Fibroblast of skin of scalp (primary cell): ENCODE measurements around the gene PCNX3.
"Not testable (repeated sequence)": the region's sequence is repeated elsewhere in the genome, so short reads cannot be mapped to it uniquely, and the experiment has no call there.

Source experiments
- DNase-seq: peaks from one replicate; pipeline ENCODE4 v3.0.0-alpha.2; 2013

PCNX3 gene

GRCh38 chr11:65655570-65656332 is 40.2 kb downstream of the PCNX3 start:
- DNase-seq = no peak

- no peak for DNase-seq
Measured at GRCh38 chr11:65657426-65657825, 41.9 kb downstream of the PCNX3 start.

GRCh38 chr11:65658174-65659021 is 42.8 kb downstream of the PCNX3 start:
- no peak for DNase-seq

DNA sequence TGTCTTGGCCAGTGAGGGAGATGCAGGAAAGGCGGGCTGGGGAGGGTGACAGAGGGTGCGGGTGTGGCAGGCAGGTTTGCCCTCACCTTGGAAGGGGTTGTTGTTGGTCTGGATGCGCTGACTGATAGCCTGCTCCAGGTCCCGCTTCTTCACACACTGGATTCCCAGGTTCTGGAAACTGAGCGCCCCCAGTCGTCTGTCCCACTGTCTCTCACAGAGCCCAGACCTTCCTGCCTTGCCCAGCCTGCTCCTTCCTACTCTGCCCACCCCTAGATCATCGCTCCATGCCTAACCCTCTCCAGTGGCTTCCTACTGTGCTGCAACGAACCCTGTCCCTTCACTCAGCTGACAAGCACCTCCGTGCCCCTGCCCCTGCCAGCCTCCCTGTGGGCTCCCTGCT is 44.5 kb downstream of the PCNX3 start:
- no peak for DNase-seq

DNA sequence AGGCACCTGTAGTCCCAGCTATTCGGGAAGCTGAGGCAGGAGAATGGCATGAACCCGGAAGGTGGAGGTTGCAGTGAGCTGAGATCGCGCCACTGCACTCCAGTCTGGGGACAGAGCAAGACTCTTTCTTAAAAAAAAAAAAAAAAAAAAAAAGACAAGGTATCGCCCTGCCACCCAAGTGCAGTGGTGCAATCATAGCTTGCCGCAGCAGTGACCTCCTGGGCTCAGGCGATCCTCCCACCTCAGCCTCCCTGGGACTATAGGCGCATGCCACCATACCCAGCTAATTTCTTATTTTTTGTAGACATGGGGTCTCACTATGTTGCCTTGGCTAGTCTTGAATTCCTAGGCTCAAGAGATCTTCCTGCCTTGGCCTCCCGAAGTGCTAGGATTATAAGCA is 45.3 kb downstream of the PCNX3 start:
- DNase-seq = not testable (repeated sequence)

DNA sequence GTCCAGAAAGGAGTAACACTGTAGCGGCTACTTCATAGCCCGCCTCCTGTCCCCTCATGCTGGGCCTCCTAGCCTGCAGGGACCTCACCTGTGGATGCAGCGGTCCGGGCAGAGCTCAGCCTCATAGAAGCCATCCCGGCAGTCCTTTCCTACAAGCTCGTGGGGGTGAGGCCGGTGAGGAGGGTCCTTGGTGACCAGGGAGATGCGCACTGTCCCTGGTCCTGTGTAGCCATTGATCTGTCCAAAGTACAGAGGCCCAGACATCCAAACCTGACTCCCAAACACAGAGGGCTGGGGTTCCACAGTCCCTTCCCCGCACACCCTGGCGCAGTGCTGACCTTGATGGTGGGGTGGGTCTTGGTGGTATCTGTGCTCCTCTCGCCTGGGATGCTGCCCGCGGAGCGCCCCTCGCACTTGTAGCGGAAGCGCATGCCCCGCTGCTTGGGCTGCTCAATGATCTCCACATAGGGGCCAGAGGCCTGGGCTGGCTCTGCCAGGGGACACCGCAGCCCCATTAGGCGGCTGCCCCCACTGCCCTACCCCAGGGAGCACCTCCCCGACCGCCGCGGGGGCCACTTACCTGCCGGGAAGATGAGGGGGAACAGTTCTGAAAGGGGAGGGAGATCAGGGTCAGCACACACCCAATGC is 46.1 kb downstream of the PCNX3 start:
- DNase-seq = no peak

- no peak for DNase-seq
Measured at GRCh38 chr11:65662247-65662798, 46.7 kb downstream of the PCNX3 start.

DNA sequence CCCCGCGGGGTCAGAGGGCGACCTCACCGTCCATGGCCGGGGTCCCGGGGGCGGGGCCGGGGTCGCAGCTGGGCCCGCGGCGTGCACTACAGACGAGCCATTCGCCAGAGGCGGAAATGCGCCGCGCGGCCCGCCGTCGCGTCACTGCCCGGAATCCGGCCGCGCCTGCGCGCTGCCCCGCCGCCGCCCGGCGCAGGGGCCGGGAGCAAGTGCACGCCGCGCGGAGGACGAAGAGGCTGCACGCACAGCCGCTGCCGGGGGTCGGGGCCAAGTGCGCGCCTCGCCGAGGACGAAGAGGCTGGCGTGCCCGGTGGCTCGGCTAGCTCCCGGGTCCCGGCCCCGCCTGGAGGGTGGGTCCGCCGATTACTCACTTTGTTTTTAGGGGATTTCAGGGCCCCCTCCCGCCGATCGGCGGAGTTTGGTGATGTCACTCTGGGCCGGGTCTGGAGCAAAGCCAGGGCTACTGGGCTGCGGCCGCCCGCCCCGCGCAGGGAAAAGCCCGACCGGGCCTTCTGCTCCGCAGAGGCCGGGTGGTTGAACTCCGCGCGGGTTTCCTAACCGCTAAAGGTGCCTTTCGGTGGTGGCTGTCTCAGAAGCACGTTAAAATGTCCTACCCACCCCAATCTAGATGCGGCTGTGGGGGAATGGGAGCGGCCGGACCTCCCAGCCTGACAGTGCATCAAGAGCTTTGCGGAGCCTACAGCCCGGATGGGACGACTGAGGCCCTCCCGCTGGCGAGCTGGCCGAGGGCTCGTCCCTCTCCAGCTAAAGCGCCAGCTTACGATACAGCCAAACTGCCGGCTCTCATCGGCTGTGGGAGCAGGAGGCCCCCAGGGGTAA is 47.4 kb downstream of the PCNX3 start, which contains the start of gene RELA:
RELA (minus strand) TSS at position 118 of the 840 bp plus-strand sequence; CDS start at position 34, 84 bp downstream.
- peak; percentile 98 for DNase-seq

DNA sequence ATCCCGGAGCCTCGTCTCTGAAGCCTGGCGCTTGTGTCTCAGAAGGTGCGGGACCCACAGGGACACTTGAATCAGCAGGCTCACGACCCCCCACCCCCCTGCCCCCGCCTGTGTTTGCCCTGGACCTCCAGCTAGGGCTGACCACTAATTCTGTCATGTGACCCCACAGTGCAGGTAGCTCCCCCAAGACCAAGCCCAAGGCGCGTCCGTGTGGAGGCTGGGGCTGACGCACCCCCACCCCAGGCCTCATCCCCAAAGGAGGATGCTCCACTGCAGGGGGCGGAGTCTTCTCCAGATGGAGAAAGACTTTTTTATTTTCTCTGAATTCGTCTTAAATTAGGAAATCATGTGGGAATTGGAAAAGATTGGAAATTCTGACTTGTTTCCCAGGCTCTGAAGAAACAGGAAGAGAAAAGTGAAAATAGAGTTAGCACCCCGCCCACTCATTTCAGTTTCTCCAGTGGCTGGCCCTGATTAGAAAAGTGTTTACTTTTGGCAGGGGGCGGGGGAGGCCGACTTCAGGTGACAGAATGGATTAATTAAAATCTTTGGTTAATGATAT is 48.1 kb downstream of the PCNX3 start:
- peak; percentile 66 for DNase-seq

DNA sequence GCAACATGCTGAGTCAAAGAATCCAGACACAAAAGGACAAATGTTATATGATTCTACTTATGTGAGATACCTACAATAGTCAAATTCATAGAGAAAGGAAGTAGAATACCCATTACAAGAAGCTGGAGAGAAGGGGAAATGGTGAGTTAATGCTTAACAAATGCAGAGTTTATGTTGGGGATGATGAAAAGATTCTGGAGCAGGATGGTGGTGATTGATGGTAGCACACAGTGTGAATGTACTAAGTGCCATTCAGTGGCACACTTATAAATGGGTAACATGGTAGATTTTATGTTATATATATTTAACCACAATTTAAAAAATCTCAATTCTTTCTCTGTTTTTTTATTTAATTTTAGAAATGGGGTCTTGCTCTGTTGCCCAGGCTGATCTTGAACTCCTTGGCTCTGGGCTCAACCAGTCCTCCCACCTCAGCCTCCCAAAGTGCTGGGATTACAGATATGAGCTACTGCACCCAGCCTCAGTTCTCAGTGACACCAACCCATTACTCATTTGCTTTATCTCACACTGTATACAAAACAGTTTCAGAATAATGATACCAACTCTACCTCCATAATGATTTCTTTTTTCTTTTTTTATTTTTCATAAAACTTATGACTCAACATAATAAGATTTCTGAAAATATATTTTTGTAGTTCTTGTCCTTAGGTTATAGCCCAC is 56.7 kb downstream of the PCNX3 start:
- DNase-seq = no peak

- DNase-seq = no peak
Measured at GRCh38 chr11:65672982-65673381, 57.4 kb downstream of the PCNX3 start.

GRCh38 chr11:65680192-65680743 is 64.7 kb downstream of the PCNX3 start:
- no peak for DNase-seq

DNA sequence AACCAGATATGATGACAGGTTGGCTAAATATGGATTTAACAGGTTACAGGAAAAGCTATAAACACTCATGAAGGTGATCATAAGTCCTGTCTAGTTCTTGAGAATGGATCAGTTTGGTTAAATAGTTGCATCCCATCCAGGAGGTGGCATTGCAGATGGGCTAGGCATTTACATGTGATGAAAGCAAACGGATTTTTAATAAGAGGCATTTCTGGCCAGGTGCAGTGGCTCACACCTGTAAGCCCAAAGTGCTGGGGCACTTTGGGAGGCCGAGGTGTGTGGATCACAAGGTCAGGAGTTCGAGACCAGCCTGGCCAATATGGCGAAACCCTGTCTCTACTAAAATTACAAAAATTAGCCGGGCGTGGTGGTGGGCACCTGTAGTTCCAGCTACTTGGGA is 67.9 kb downstream of the PCNX3 start:
- DNase-seq = not testable (repeated sequence)

GRCh38 chr11:65685981-65686380 is 70.4 kb downstream of the PCNX3 start:
- DNase-seq = no peak
